HepG2 (cell line): ENCODE results near the gene LRRC32. TPM values are rescaled to one million over a fixed set of nuclear protein-coding genes. Genes with fewer than 3 reads are reported as not detected.

ENCODE experiments used
- ATAC-seq: fragments of 200-7000 bp; cut with Tn5 transposase; 3 replicates; pipeline ENCODE4 v1.9.1; 2020; ENCODE audit warnings: mild to moderate bottlenecking, moderate library complexity
- BruUV-seq: library from RNA; stranded (reverse); fragments of 400-500 nt; replicated peaks from 2 replicates; lab custom pipeline; 2021; lab: Mats Ljungman, UMichigan
- CTCF ChIA-PET: fragments of 300-600 bp; formaldehyde crosslinking; extraction: SDS; loops from one replicate; lab custom pipeline; 2021; ENCODE audit warnings: low total read pairs, inconsistent platforms, low intra/inter-chr PET ratio; lab: Yijun Ruan, JAX
- POLR2A ChIA-PET: fragments of 350-600 bp; sonication (Branson Sonifier 250); formaldehyde crosslinking; loops from one replicate; lab custom pipeline; 2020; ENCODE audit warnings: antibody characterized with exemption, inconsistent platforms; lab: Yijun Ruan, JAX
- DNase-seq: peaks from one replicate; pipeline ENCODE4 v3.0.0-alpha.2; 2015; ENCODE audit warnings: low spot score
- FAIRE-seq: peaks from 3 replicates; lab custom pipeline; 2011; peaks lifted over from hg19 to GRCh38; lab: Jason Lieb, UNC
- H2AFZ ChIP-seq: one replicate; pipeline ENCODE4 v1.6.1; 2011; ENCODE audit warnings: low read length, inconsistent platforms
- H3K27ac ChIP-seq: fragments of 300-600 bp; 3 replicates; pipeline ENCODE4 v1.8.0; 2011; ENCODE audit warnings: mixed run types, mild to moderate bottlenecking, mixed read lengths, low read length, inconsistent platforms; ENCODE audit not compliant: insufficient read depth; ENCODE audit errors: extremely low read length
- H3K27me3 ChIP-seq, 2 experiments: fragments of 200-600 bp in 1 of 2; 2 replicates in 1 of 2; 3 replicates in 1 of 2; pipeline versions ENCODE4 v1.6.0 to v1.8.0; 2011; ENCODE audit warnings: low read length in 2 of 2, mild to moderate bottlenecking in 2 of 2, moderate library complexity in 2 of 2, inconsistent platforms in 1 of 2; ENCODE audit not compliant: insufficient read depth in 2 of 2, control insufficient read depth in 1 of 2
- H3K36me3 ChIP-seq, 2 experiments: fragments of 200-600 bp in 1 of 2; replicated peaks in 1 of 2; 2 replicates in 1 of 2; 3 replicates in 1 of 2; pipeline versions ENCODE4 v1.5.1 to v1.8.0; 2011; ENCODE audit warnings: low read length in 2 of 2, inconsistent platforms in 1 of 2; ENCODE audit not compliant: insufficient read depth in 2 of 2, control insufficient read depth in 1 of 2
- H3K4me1 ChIP-seq: 2 replicates; pipeline ENCODE4 v1.5.1; 2012; ENCODE audit warnings: low read length, inconsistent platforms; ENCODE audit not compliant: insufficient read depth
- H3K4me2 ChIP-seq: 2 replicates; pipeline ENCODE4 v1.6.0; 2011; ENCODE audit warnings: low read depth, low read length, inconsistent platforms
- H3K4me3 ChIP-seq, 3 experiments: fragments of 200-600 bp in 1 of 3; sonication (generic), shearing (Covaris generic) in 1 of 3; replicated peaks in 1 of 3; 2 replicates each; pipeline ENCODE4 v1.5.1; 2011 to 2016; ENCODE audit warnings: low read length in 3 of 3, inconsistent platforms in 2 of 3, low read depth in 2 of 3, mild to moderate bottlenecking in 2 of 3, control low read depth in 1 of 3, mixed read lengths in 1 of 3; ENCODE audit not compliant: insufficient read depth in 1 of 3
- H3K79me2 ChIP-seq: one replicate; pipeline ENCODE4 v1.6.1; 2011; ENCODE audit warnings: low read length, inconsistent platforms; ENCODE audit not compliant: insufficient read depth
- H3K9ac ChIP-seq: 2 replicates; pipeline ENCODE4 v1.6.0; 2011; ENCODE audit warnings: mild to moderate bottlenecking, low read depth, low read length, inconsistent platforms; ENCODE audit not compliant: insufficient read depth
- H3K9me3 ChIP-seq: 2 replicates; pipeline ENCODE4 v1.5.1; 2012; ENCODE audit warnings: mild to moderate bottlenecking, low read length
- H4K20me1 ChIP-seq: 2 replicates; pipeline ENCODE4 v1.6.0; 2011; ENCODE audit warnings: inconsistent platforms, mild to moderate bottlenecking, low read length, moderate library complexity; ENCODE audit not compliant: insufficient read depth
- AGO1 ChIP-seq: fragments of 200-400 bp; formaldehyde crosslinking; IDR thresholded peaks from 2 replicates; pipeline ENCODE4 v1.6.1; 2017; ENCODE audit warnings: mild to moderate bottlenecking, low read depth, low read length, moderate library complexity; ENCODE audit not compliant: poor library complexity, severe bottlenecking
- ATF2 ChIP-seq: sonication (generic); formaldehyde crosslinking; IDR thresholded peaks from 2 replicates; pipeline ENCODE4 v1.4.0; 2020; ENCODE audit warnings: missing genetic modification reagents
- ATF4 ChIP-seq, 2 experiments: fragments of 450-650 bp in 1 of 2; sonication (generic) in 1 of 2; formaldehyde crosslinking; IDR thresholded peaks; 2 replicates each; pipeline versions ENCODE4 v1.5.0 to v1.8.0; 2020 to 2022; ENCODE audit warnings: mild to moderate bottlenecking in 1 of 2, missing genetic modification reagents in 1 of 2
- BRCA1 ChIP-seq: sonication (generic); formaldehyde crosslinking; IDR thresholded peaks from 2 replicates; pipeline ENCODE4 v1.4.0; 2020; ENCODE audit warnings: missing genetic modification reagents
- FOSL2 ChIP-seq: sonication (generic); formaldehyde crosslinking; IDR thresholded peaks from 2 replicates; pipeline ENCODE4 v1.4.0; 2020; ENCODE audit warnings: missing genetic modification reagents
- GTF3A ChIP-seq: sonication (generic); formaldehyde crosslinking; conservative IDR thresholded peaks from 2 replicates; pipeline ENCODE4 v1.4.0; 2020; ENCODE audit warnings: mild to moderate bottlenecking, missing genetic modification reagents
- HOXA3 ChIP-seq: sonication (generic); formaldehyde crosslinking; IDR thresholded peaks from 2 replicates; pipeline ENCODE4 v1.5.0; 2020; ENCODE audit warnings: missing genetic modification reagents
- MBNL3 ChIP-seq: fragments of 250-450 bp; sonication (Bioruptor Pico); conservative IDR thresholded peaks from 2 replicates; pipeline ENCODE4 v1.8.0; 2022; ENCODE audit warnings: mild to moderate bottlenecking, inconsistent platforms
- MYNN ChIP-seq: sonication (generic); formaldehyde crosslinking; IDR thresholded peaks from 2 replicates; pipeline ENCODE4 v1.4.0; 2020; ENCODE audit warnings: mild to moderate bottlenecking, low read depth, missing genetic modification reagents
- PLSCR1 ChIP-seq: sonication (generic); formaldehyde crosslinking; IDR thresholded peaks from 2 replicates; pipeline ENCODE4 v1.5.0; 2020; ENCODE audit warnings: missing genetic modification reagents, mild to moderate bottlenecking, borderline replicate concordance
- SETDB1 ChIP-seq: sonication (generic); formaldehyde crosslinking; IDR thresholded peaks from 2 replicates; pipeline ENCODE4 v1.5.1; 2020; ENCODE audit warnings: missing genetic modification reagents, mild to moderate bottlenecking, borderline replicate concordance
- SIX4 ChIP-seq: sonication (generic); formaldehyde crosslinking; IDR thresholded peaks from 2 replicates; pipeline ENCODE4 v1.4.0; 2020; ENCODE audit warnings: missing genetic modification reagents
- ZNF3 ChIP-seq: IDR thresholded peaks from 2 replicates; pipeline ENCODE4 v1.7.0; 2017; ENCODE audit warnings: inconsistent platforms
- ZNF562 ChIP-seq: sonication (generic); formaldehyde crosslinking; IDR thresholded peaks from 2 replicates; pipeline ENCODE4 v1.8.0; 2022; ENCODE audit warnings: missing genetic modification reagents, borderline replicate concordance
- ZNF639 ChIP-seq: conservative IDR thresholded peaks from 2 replicates; pipeline ENCODE4 v1.6.1; 2018; ENCODE audit warnings: missing genetic modification reagents
- ZNF749 ChIP-seq: sonication (generic); formaldehyde crosslinking; IDR thresholded peaks from 2 replicates; pipeline ENCODE4 v1.8.0; 2022; ENCODE audit warnings: mild to moderate bottlenecking, missing genetic modification reagents, moderate library complexity, borderline replicate concordance
- ZNF761 ChIP-seq: sonication (generic); formaldehyde crosslinking; conservative IDR thresholded peaks from 2 replicates; pipeline ENCODE4 v1.4.0; 2020; ENCODE audit warnings: mild to moderate bottlenecking, missing genetic modification reagents
- ZNF891 ChIP-seq: sonication (generic); formaldehyde crosslinking; IDR thresholded peaks from 2 replicates; pipeline ENCODE4 v1.5.0; 2020; ENCODE audit warnings: mild to moderate bottlenecking, missing genetic modification reagents
- ZSCAN25 ChIP-seq: sonication (generic); formaldehyde crosslinking; IDR thresholded peaks from 2 replicates; pipeline ENCODE4 v1.8.0; 2022; ENCODE audit warnings: mild to moderate bottlenecking, missing genetic modification reagents
- WGBS: methylation state at CpG from one replicate; pipeline ENCODE4 v1.1.6; 2017; ENCODE audit warnings: low lambda C conversion rate; 5-methylcytosine and 5-hydroxymethylcytosine counted together
- in situ Hi-C: cut with HindIII; loops from 2 replicates; pipeline ENCODE4 v1.10.0; 2017; ENCODE audit warnings: low pct_unique_long_range_greater_than_20kb; ENCODE audit not compliant: extremely low pct_ligation_motif_present
- intact Hi-C: fragments of 100-400 bp; cut with micrococcal nuclease; formaldehyde crosslinking; loops from one replicate; pipeline ENCODE4 v1.10.0; 2022; ENCODE audit not compliant: unreplicated experiment
- polyA plus RNA-seq, 8 experiments: library from polyadenylated mRNA; depleted of rRNA in 3 of 8; stranded (reverse) in 7 of 8; unstranded in 1 of 8; fragments of >200 nt; fragmentation: Illumina TruSeq in 4 of 8; extraction: Trizol in 4 of 8; gene quantifications; 2 replicates each; pipeline versions ENCODE4 v1.2.1 to v1.2.3, GENCODE V29; 2011 to 2016; ENCODE audit warnings: low read depth in 4 of 8, missing spikeins in 1 of 8, mixed read lengths in 1 of 8; ENCODE audit not compliant: insufficient read depth in 1 of 8
- total RNA-seq, 5 experiments: library from RNA; depleted of rRNA; stranded (reverse); fragments of >200 nt; fragmentation: Illumina TruSeq; extraction: Trizol; gene quantifications; 2 replicates each; pipeline ENCODE4 v1.2.3, GENCODE V29; 2016; ENCODE audit warnings: low read depth in 1 of 5

Gene LRRC32
- total and polyA plus RNA-seq, 2 of the 13 experiments (the other 11 are each of a cell fraction or from before 2014, with no cell fraction given): 0.07 TPM; not detected in 1

- no peak for ATAC-seq
Observed at GRCh38 chr11:76642341-76642740, 28.2 kb downstream of the LRRC32 start.

More at GRCh38 chr11:76642341-76642740, 28.2 kb downstream of the LRRC32 start:
- DNase-seq (no peak), FAIRE-seq (no peak)
- no TSS peak for BruUV-seq
- H3K4me1 ChIP-seq: no peaks in the 10 kb centered on the region
- no peak overlapping the region for H3K27ac ChIP-seq
- no peaks in the 10 kb centered on the region for H3K36me3 ChIP-seq
- no peaks in the 10 kb centered on the region for H3K79me2 ChIP-seq
- no peak overlapping the region for H3K4me3 ChIP-seq
- intact Hi-C loops (no loop called here), in situ Hi-C loops (no loop called here)
- WGBS: 30% methylated on average over 8 of the region's 8 CpGs
- CTCF ChIA-PET: no interaction called here
- H3K27me3 ChIP-seq: peaks cover 1 to 33% of the 10 kb centered on the region in 2 experiments; a peak in 3 of 5 replicates
- no peaks in the 10 kb centered on the region for H4K20me1 ChIP-seq
- no peak overlapping the region for H3K4me2 ChIP-seq
- POLR2A ChIA-PET: no interaction called here
- no peak overlapping the region for H3K9ac ChIP-seq
- TF ChIP-seq ATF4 (CRISPR knock-in tag; IDR thresholded peaks at IDR 0.05) (no peak), ZNF562 (CRISPR knock-in tag) (no peak), ATF2 (no peak), BRCA1 (CRISPR knock-in tag) (no peak), ZNF639 (CRISPR knock-in tag) (no peak), FOSL2 (CRISPR knock-in tag) (no peak), GTF3A (CRISPR knock-in tag) (no peak), ZSCAN25 (CRISPR knock-in tag) (no peak), ZNF749 (CRISPR knock-in tag) (no peak), PLSCR1 (CRISPR knock-in tag) (no peak), SIX4 (CRISPR knock-in tag) (no peak), ZNF891 (CRISPR knock-in tag) (no peak), AGO1 (no peak), ZNF761 (CRISPR knock-in tag) (no peak), MYNN (no peak), MBNL3 (CRISPR knock-in tag) (no peak), ZNF3 (CRISPR knock-in tag) (no peak), SETDB1 (CRISPR knock-in tag) (no peak), HOXA3 (CRISPR knock-in tag) (no peak)
- H2AFZ ChIP-seq: no peak overlapping the region
- no peaks in the 10 kb centered on the region for H3K9me3 ChIP-seq
